H1 (cell line): ENCODE results near the gene WNT3A. TPM values are rescaled to one million over a fixed set of nuclear protein-coding genes. Genes with fewer than 3 reads are reported as not detected.

Experiments
- FOSL1 ChIP-seq: IDR thresholded peaks from 2 replicates; pipeline ENCODE4 v1.6.1; 2011; ENCODE audit warnings: mild to moderate bottlenecking, low read depth, low read length, moderate library complexity; ENCODE audit not compliant: insufficient read depth
- JUND ChIP-seq: IDR thresholded peaks from 2 replicates; pipeline ENCODE4 v1.6.1; 2011; ENCODE audit warnings: mild to moderate bottlenecking, improper control_type of control experiment, low read length
- SIN3A ChIP-seq, 2 experiments: IDR thresholded peaks in 1 of 2; conservative IDR thresholded peaks in 1 of 2; 2 replicates each; pipeline ENCODE4 v1.6.1; 2011 to 2012; ENCODE audit warnings: low read length in 2 of 2, improper control_type of control experiment in 1 of 2, low read depth in 1 of 2, mild to moderate bottlenecking in 1 of 2
- TAF1 ChIP-seq: IDR thresholded peaks from 2 replicates; pipeline ENCODE4 v1.6.1; 2011; ENCODE audit warnings: mild to moderate bottlenecking, low read depth, low read length
- polyA plus RNA-seq, 7 experiments: library from polyadenylated mRNA; depleted of rRNA in 3 of 7; stranded (reverse) in 5 of 7; unstranded in 2 of 7; fragments of >200 nt in 5 of 7; fragments of 200-250 nt in 2 of 7; gene quantifications; 1 replicate in 5 of 7; 2 replicates in 1 of 7; 4 replicates in 1 of 7; pipeline versions ENCODE4 v1.2.1 to v1.2.3, GENCODE V29; 2011 to 2013; ENCODE audit warnings: missing spikeins in 2 of 7, mixed read lengths in 2 of 7
- total RNA-seq: library from RNA; stranded (reverse); fragmentation: NEBNext Ultra II Directional; extraction: Animal tissue kit (Norgen Biotek cat#: 25700); gene quantifications from 2 replicates; pipeline ENCODE4 v1.2.1, GENCODE V29; 2021
- TF ChIP-seq, protein P1 (sequence below), 3 experiments: IDR thresholded peaks; 1 replicate in 2 of 3; 2 replicates in 1 of 3; pipeline versions ENCODE4 v1.5.1 to v1.6.1; 2011; ENCODE audit warnings: low read length in 3 of 3, mild to moderate bottlenecking in 3 of 3, inconsistent platforms in 2 of 3, low read depth in 1 of 3, moderate library complexity in 1 of 3; ENCODE audit not compliant: insufficient read depth in 1 of 3; ENCODE audit errors: control extremely low read depth in 1 of 3
- TF ChIP-seq, protein P2 (sequence below): fragments of 300-600 bp; sonication (generic); IDR thresholded peaks from 2 replicates; pipeline ENCODE4 v1.7.1; 2012; ENCODE audit warnings: low read length, moderate library complexity, mild to moderate bottlenecking, inconsistent platforms; ENCODE audit not compliant: insufficient replicate concordance

The WNT3A gene
- total and polyA plus RNA-seq, 2 of the 8 experiments (the other 6 are each of a cell fraction or from before 2014, with no cell fraction given), result 0.08 to 0.19 TPM

DNA sequence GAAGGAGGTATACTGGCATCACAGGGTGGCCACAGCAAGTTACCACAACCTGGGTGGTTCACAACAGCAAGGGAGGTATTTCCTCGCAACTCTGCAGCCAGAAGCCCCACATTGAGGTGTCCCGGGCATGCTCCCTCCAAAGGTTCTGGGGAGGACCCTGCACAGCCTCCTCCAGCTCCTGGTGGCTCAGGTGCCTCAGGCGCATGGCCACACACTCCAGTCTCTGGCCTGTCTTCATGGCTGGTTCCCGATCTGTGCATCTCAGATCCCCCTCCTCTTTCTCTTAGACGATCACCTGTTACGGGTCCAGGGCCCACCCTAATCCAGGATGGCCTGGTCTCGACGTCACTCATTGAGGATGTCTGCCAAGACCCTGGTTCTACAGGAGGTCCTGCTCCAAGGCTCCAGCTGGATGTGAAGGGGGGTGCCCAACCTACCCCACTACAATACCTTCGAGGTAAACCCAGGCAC, 69.0 kb downstream of the WNT3A start (continued):
- no peak for TF ChIP-seq SIN3A (conservative IDR thresholded peaks at IDR 0.05 in 1 of 2, IDR thresholded peaks at IDR 0.05 in 1 of 2; ENCODE audit: low read depth in 1 of 2, low read length in 2 of 2)
- no peak for TF ChIP-seq TAF1
- TF ChIP-seq FOSL1, result no peak
- TF ChIP-seq, protein P1, sequence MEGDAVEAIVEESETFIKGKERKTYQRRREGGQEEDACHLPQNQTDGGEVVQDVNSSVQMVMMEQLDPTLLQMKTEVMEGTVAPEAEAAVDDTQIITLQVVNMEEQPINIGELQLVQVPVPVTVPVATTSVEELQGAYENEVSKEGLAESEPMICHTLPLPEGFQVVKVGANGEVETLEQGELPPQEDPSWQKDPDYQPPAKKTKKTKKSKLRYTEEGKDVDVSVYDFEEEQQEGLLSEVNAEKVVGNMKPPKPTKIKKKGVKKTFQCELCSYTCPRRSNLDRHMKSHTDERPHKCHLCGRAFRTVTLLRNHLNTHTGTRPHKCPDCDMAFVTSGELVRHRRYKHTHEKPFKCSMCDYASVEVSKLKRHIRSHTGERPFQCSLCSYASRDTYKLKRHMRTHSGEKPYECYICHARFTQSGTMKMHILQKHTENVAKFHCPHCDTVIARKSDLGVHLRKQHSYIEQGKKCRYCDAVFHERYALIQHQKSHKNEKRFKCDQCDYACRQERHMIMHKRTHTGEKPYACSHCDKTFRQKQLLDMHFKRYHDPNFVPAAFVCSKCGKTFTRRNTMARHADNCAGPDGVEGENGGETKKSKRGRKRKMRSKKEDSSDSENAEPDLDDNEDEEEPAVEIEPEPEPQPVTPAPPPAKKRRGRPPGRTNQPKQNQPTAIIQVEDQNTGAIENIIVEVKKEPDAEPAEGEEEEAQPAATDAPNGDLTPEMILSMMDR (IDR thresholded peaks at IDR 0.05; ENCODE audit: control extremely low read depth in 1 of 3, insufficient read depth in 1 of 3, low read depth in 1 of 3, low read length in 3 of 3), result no peak
- TF ChIP-seq, protein P2, sequence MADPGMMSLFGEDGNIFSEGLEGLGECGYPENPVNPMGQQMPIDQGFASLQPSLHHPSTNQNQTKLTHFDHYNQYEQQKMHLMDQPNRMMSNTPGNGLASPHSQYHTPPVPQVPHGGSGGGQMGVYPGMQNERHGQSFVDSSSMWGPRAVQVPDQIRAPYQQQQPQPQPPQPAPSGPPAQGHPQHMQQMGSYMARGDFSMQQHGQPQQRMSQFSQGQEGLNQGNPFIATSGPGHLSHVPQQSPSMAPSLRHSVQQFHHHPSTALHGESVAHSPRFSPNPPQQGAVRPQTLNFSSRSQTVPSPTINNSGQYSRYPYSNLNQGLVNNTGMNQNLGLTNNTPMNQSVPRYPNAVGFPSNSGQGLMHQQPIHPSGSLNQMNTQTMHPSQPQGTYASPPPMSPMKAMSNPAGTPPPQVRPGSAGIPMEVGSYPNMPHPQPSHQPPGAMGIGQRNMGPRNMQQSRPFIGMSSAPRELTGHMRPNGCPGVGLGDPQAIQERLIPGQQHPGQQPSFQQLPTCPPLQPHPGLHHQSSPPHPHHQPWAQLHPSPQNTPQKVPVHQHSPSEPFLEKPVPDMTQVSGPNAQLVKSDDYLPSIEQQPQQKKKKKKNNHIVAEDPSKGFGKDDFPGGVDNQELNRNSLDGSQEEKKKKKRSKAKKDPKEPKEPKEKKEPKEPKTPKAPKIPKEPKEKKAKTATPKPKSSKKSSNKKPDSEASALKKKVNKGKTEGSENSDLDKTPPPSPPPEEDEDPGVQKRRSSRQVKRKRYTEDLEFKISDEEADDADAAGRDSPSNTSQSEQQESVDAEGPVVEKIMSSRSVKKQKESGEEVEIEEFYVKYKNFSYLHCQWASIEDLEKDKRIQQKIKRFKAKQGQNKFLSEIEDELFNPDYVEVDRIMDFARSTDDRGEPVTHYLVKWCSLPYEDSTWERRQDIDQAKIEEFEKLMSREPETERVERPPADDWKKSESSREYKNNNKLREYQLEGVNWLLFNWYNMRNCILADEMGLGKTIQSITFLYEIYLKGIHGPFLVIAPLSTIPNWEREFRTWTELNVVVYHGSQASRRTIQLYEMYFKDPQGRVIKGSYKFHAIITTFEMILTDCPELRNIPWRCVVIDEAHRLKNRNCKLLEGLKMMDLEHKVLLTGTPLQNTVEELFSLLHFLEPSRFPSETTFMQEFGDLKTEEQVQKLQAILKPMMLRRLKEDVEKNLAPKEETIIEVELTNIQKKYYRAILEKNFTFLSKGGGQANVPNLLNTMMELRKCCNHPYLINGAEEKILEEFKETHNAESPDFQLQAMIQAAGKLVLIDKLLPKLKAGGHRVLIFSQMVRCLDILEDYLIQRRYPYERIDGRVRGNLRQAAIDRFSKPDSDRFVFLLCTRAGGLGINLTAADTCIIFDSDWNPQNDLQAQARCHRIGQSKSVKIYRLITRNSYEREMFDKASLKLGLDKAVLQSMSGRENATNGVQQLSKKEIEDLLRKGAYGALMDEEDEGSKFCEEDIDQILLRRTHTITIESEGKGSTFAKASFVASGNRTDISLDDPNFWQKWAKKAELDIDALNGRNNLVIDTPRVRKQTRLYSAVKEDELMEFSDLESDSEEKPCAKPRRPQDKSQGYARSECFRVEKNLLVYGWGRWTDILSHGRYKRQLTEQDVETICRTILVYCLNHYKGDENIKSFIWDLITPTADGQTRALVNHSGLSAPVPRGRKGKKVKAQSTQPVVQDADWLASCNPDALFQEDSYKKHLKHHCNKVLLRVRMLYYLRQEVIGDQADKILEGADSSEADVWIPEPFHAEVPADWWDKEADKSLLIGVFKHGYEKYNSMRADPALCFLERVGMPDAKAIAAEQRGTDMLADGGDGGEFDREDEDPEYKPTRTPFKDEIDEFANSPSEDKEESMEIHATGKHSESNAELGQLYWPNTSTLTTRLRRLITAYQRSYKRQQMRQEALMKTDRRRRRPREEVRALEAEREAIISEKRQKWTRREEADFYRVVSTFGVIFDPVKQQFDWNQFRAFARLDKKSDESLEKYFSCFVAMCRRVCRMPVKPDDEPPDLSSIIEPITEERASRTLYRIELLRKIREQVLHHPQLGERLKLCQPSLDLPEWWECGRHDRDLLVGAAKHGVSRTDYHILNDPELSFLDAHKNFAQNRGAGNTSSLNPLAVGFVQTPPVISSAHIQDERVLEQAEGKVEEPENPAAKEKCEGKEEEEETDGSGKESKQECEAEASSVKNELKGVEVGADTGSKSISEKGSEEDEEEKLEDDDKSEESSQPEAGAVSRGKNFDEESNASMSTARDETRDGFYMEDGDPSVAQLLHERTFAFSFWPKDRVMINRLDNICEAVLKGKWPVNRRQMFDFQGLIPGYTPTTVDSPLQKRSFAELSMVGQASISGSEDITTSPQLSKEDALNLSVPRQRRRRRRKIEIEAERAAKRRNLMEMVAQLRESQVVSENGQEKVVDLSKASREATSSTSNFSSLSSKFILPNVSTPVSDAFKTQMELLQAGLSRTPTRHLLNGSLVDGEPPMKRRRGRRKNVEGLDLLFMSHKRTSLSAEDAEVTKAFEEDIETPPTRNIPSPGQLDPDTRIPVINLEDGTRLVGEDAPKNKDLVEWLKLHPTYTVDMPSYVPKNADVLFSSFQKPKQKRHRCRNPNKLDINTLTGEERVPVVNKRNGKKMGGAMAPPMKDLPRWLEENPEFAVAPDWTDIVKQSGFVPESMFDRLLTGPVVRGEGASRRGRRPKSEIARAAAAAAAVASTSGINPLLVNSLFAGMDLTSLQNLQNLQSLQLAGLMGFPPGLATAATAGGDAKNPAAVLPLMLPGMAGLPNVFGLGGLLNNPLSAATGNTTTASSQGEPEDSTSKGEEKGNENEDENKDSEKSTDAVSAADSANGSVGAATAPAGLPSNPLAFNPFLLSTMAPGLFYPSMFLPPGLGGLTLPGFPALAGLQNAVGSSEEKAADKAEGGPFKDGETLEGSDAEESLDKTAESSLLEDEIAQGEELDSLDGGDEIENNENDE, result no peak
- no peak for TF ChIP-seq JUND
- TF ChIP-seq, all 59 proteins: peak for 0
